Tibial nerve (tissue), 4 donors: Measurements from ENCODE around the gene TPPP2. TPM values are rescaled to one million over a fixed set of nuclear protein-coding genes. Genes with fewer than 3 reads are reported as not detected.

Source experiments
- DNase-seq, 2 donors: peaks; one replicate each; pipeline ENCODE4 v3.0.0-alpha.2; 2019; ENCODE audit warnings: low spot score in 2 of 2
- H3K27ac ChIP-seq, 4 donors: fragments of 200-600 bp; sonication (generic) in 3 of 4; one replicate each; pipeline ENCODE4 v1.5.1; 2017 to 2019; ENCODE audit warnings: mild to moderate bottlenecking in 1 of 4
- H3K27me3 ChIP-seq, 2 donors: fragments of 200-600 bp; sonication (generic) in 1 of 2; one replicate each; pipeline versions ENCODE4 v1.5.1 to v1.6.0; 2017 to 2019
- H3K36me3 ChIP-seq, 3 donors: fragments of 200-600 bp; sonication (generic); one replicate each; pipeline ENCODE4 v1.5.1; 2018 to 2019
- H3K4me1 ChIP-seq, 4 donors: fragments of 200-600 bp; sonication (generic) in 3 of 4; one replicate each; pipeline ENCODE4 v1.5.1; 2017 to 2019
- H3K4me3 ChIP-seq, 4 donors: fragments of 200-600 bp; sonication (generic) in 3 of 4; one replicate each; pipeline ENCODE4 v1.5.1; 2017 to 2019; ENCODE audit warnings: mild to moderate bottlenecking in 1 of 4, moderate library complexity in 1 of 4
- H3K9me3 ChIP-seq, 4 donors: fragments of 200-600 bp; sonication (generic) in 3 of 4; one replicate each; pipeline ENCODE4 v1.5.1; 2017 to 2019
- EP300 ChIP-seq, 2 donors: sonication (generic); formaldehyde crosslinking; IDR thresholded peaks; one replicate each; pipeline ENCODE4 v1.6.1; 2017; ENCODE audit warnings: antibody characterized with exemption in 2 of 2, mild to moderate bottlenecking in 1 of 2
- POLR2A ChIP-seq, 2 donors: fragments of 450-650 bp; IDR thresholded peaks; one replicate each; pipeline ENCODE4 v1.6.1; 2017; ENCODE audit warnings: antibody characterized with exemption in 2 of 2, mild to moderate bottlenecking in 2 of 2, moderate library complexity in 2 of 2
- WGBS, 2 donors: methylation state at CpG; one replicate each; pipeline ENCODE4 v1.1.5; 2018; 5-methylcytosine and 5-hydroxymethylcytosine counted together
- total RNA-seq, 4 donors: library from RNA; depleted of rRNA; stranded (reverse); fragments of >200 nt; gene quantifications; one replicate each; pipeline ENCODE4 v1.1.0, GENCODE V29; 2016
- TF ChIP-seq, protein P1 (sequence below), 5 experiments: fragments of 200-600 bp in 3 of 5; fragments of 450-650 bp in 2 of 5; sonication (generic) in 3 of 5; IDR thresholded peaks; one replicate each; pipeline ENCODE4 v1.5.1; 2016 to 2019; ENCODE audit warnings: antibody characterized with exemption in 5 of 5, mild to moderate bottlenecking in 3 of 5, moderate library complexity in 2 of 5

TPPP2 gene
- total RNA-seq, 4 donors from 2014 or later: not detected

DNA sequence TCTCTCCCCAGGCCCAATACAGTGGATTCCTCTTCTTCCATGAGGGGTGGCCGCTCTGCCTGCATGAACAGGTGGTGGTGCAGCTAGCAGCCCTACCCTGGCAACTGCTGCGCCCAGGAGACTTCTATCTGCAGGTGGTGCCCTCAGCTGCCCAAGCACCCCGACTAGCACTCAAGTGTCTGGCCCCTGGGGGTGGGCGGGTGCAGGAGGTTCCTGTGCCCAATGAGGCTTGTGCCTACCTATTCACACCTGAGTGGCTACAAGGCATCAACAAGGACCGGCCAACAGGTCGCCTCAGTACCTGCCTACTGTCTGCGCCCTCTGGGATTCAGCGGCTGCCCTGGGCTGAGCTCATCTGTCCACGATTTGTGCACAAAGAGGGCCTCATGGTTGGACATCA is 43.9 kb downstream of the TPPP2 start:
- H3K9me3 ChIP-seq: no peaks in the 10 kb centered on the region
- DNase-seq: no peak
- H3K27ac ChIP-seq: peak overlapping the region; percentile 30 to 97 (median 88)
- H3K36me3 ChIP-seq: peaks cover 0 to 50% (median 0%) of the 10 kb centered on the region in 3 donors
- 69 to 78% methylated on average over 5 to 9 of the region's 9 CpGs for WGBS, 2 donors
- TF ChIP-seq POLR2A (IDR thresholded peaks at IDR 0.05) (no peak), EP300 (IDR thresholded peaks at IDR 0.05) (no peak)
- TF ChIP-seq, protein P1, sequence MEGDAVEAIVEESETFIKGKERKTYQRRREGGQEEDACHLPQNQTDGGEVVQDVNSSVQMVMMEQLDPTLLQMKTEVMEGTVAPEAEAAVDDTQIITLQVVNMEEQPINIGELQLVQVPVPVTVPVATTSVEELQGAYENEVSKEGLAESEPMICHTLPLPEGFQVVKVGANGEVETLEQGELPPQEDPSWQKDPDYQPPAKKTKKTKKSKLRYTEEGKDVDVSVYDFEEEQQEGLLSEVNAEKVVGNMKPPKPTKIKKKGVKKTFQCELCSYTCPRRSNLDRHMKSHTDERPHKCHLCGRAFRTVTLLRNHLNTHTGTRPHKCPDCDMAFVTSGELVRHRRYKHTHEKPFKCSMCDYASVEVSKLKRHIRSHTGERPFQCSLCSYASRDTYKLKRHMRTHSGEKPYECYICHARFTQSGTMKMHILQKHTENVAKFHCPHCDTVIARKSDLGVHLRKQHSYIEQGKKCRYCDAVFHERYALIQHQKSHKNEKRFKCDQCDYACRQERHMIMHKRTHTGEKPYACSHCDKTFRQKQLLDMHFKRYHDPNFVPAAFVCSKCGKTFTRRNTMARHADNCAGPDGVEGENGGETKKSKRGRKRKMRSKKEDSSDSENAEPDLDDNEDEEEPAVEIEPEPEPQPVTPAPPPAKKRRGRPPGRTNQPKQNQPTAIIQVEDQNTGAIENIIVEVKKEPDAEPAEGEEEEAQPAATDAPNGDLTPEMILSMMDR (IDR thresholded peaks at IDR 0.05): no peak
- H3K4me1 ChIP-seq: peaks cover 0 to 56% (median 29%) of the 10 kb centered on the region in 4 donors
- H3K27me3 ChIP-seq: no peaks in the 10 kb centered on the region
- H3K4me3 ChIP-seq: no peak overlapping the region

DNA sequence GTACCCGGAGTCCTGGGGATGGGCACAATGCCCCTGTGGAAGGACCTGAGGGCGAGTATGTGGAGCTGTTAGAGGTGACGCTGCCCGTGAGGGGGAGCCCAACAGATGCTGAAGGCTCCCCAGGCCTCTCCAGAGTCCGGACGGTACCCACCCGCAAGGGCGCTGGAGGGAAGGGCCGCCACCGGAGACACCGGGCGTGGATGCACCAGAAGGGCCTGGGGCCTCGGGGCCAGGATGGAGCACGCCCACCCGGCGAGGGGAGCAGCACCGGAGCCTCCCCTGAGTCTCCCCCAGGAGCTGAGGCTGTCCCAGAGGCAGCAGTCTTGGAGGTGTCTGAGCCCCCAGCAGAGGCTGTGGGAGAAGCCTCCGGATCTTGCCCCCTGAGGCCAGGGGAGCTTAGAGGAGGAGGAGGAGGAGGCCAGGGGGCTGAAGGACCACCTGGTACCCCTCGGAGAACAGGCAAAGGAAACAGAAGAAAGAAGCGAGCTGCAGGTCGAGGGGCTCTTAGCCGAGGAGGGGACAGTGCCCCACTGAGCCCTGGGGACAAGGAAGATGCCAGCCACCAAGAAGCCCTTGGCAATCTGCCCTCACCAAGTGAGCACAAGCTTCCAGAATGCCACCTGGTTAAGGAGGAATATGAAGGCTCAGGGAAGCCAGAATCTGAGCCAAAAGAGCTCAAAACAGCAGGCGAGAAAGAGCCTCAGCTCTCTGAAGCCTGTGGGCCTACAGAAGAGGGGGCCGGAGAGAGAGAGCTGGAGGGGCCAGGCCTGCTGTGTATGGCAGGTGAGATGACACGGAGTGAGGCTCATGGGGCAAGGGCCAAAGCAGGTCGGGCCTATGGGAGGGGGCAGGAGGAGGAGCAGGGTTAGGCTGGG is 44.6 kb downstream of the TPPP2 start:
- no peak for DNase-seq
- Histone ChIP-seq H3K27ac (peak overlapping the region; percentile 30 to 97 (median 70)), H3K4me3 (no peak overlapping the region), H3K4me1 (peaks cover 0 to 49% (median 24%) of the 10 kb centered on the region in 4 donors), H3K9me3 (no peaks in the 10 kb centered on the region), H3K36me3 (peaks cover 0 to 57% (median 0%) of the 10 kb centered on the region in 3 donors), H3K27me3 (no peaks in the 10 kb centered on the region)
- 66 to 70% methylated on average over 18 to 26 of the region's 26 CpGs for WGBS, 2 donors
- TF ChIP-seq EP300 (IDR thresholded peaks at IDR 0.05) (no peak), POLR2A (IDR thresholded peaks at IDR 0.05) (no peak)
- TF ChIP-seq, protein P1 (IDR thresholded peaks at IDR 0.05): no peak

DNA sequence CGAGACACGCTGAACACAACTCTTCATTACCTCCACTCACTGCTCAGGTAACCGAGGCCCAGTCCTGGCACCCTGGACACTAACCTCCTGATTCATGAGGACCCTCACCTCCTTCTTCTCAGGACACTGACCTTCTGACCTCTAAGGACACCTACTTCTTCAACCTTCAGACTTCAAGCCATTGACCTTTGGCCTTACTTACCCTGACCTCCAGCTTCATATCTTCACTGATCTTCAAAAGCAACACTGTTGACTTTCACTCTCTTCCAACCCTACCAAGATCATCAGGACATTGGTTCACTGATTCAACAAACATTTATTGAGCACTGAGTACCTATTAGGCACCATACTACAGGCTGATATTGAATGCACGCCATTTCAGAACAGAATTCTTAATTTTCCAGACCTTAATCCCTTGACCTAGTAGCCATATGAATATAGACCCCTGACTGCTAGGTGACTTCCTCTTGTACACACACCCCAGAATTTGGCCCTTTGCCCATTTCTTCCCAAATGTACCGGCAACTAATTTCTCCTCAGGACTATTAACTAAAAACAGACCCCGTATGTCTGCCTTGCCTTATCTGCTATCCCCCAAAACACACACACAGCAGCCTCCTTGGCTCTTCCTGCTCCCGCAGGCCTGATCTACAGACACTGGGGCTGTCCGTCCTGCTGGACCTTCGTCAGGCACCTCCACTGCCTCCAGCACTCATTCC is 45.9 kb downstream of the TPPP2 start:
- Histone ChIP-seq H3K27me3 (no peaks in the 10 kb centered on the region), H3K36me3 (peaks cover 0 to 69% (median 0%) of the 10 kb centered on the region in 3 donors), H3K27ac (peak overlapping the region in 2 of 4 donors; percentile 96 to 97), H3K4me1 (peaks cover 0 to 48% (median 23%) of the 10 kb centered on the region in 4 donors), H3K4me3 (no peak overlapping the region), H3K9me3 (no peaks in the 10 kb centered on the region)
- no peak for DNase-seq
- WGBS, 2 donors: 75 to 79% methylated on average over 9 of the region's 9 CpGs
- TF ChIP-seq POLR2A (IDR thresholded peaks at IDR 0.05) (no peak), EP300 (IDR thresholded peaks at IDR 0.05) (no peak)
- TF ChIP-seq, protein P1 (IDR thresholded peaks at IDR 0.05): no peak

DNA sequence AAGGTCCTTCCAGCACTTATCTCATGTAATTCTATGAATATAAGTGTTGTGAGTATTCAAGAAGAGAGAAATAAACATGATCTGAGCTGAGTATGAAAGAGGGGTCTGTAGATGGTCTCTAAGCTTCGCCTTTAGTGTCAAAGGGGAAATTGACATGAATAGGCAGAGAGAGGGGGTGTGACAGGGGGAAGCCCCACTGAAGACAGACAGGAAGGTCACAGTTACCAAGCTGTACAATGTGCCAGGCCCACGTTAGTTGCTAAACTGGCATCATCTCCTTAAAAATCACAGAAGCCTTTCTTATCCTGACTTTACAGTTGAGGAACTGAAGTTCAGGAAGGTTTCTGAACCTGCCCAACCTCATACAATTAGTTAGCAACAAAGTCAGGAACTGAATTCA is 47.7 kb downstream of the TPPP2 start:
- 42 to 51% methylated on average over 2 of the region's 2 CpGs for WGBS, 2 donors
- Histone ChIP-seq H3K27me3 (no peaks in the 10 kb centered on the region), H3K4me3 (no peak overlapping the region), H3K9me3 (no peaks in the 10 kb centered on the region), H3K27ac (peak overlapping the region in 2 of 4 donors; percentile 16 to 46), H3K36me3 (peaks cover 4 to 87% (median 12%) of the 10 kb centered on the region in 3 donors), H3K4me1 (peaks cover 0 to 33% (median 13%) of the 10 kb centered on the region in 4 donors)
- TF ChIP-seq POLR2A (IDR thresholded peaks at IDR 0.05) (no peak), EP300 (IDR thresholded peaks at IDR 0.05) (no peak)
- TF ChIP-seq, protein P1 (IDR thresholded peaks at IDR 0.05): no peak
- no peak for DNase-seq
